Parietal lobe (tissue), 2 donors: Measurements from ENCODE around the gene ACR. TPM values are rescaled to one million over a fixed set of nuclear protein-coding genes. Genes with fewer than 3 reads are reported as not detected.

ENCODE experiments used
- small RNA-seq: library from RNA; depleted of rRNA; stranded (forward); fragments of <200 nt; gene quantifications from one replicate; pipeline ENCODE3, GENCODE V24; 2014; ENCODE audit warnings: low replicate concordance
- total RNA-seq: library from RNA; depleted of rRNA; stranded (reverse); fragments of >200 nt; gene quantifications from one replicate; pipeline ENCODE4 v1.2.3, GENCODE V29; 2014

ACR gene
- total RNA-seq: not detected

GRCh38 chr22:50737728-50738648 lies at the start of gene ACR:
TSS of gene ACR (plus strand) at chr22:50738204. CDS start at chr22:50738236, 32 bp downstream.

DNA sequence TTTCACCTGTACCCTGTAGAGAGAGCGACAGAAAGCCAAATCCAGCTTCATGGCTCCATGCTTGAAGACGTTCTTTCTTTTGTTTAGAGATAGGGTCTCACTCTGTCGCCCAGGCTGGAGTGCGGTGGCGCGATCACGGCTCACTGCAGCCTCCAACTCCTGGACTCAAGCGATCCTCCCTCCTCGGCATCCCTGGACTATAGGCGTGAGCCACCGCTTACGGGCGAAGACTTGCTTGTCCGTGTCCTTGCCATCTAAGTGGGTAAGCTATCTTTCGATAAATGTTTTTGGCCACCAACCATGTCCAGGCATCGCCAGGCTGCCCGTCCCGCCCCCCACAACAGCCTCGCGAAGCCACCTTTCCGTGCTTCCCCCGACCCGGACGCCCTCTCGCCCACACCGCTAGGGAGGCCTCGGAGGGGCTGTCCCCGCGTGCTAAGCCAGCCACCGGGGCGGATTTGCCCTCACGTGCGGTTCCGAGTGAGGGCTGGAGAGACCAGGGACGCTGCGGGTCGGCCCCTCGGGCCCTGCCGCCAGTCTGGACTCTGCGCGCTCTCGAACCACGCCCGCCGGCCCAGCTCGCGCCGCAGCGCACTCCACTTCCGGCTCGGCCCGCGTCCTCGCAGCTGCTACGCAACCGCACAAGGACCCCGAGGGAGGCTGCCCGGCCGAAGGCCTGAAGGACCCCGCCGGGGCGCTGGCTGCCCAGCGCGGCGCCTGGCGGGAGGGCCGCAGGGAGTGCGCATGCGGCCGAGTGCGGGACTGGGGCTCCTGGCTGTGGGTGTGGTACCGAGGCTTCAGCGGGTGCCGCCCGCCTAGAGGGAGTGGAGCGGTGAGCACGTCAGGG lies 45.3 kb downstream of the ACR start, which contains the start of gene RABL2B:
RABL2B (minus strand) TSS at position 604 of the 847 bp plus-strand sequence. CDS start 1,342 bp downstream, outside the sequence.

Small RNAs within 50 kb of the gene (small RNA-seq; reads per million reads assigned to genes)
- not detected for gene RNU6-409P

Other genes starting within 250 kb of the ACR start
- gene LMF2, start 230.5 kb upstream of the ACR start, total RNA-seq: 22.2 TPM
- gene NCAPH2, start 230.0 kb upstream of the ACR start, total RNA-seq: 59.2 TPM
- gene SCO2, start 212.6 kb upstream of the ACR start, total RNA-seq: 1.3 TPM
- 1.3 TPM for gene TYMP, start 208.2 kb upstream of the ACR start, total RNA-seq
- not detected for gene KLHDC7B, start 192.3 kb upstream of the ACR start, total RNA-seq
- not detected for gene SYCE3, start 175.3 kb upstream of the ACR start, total RNA-seq
- gene CPT1B, start 159.8 kb upstream of the ACR start, total RNA-seq: 18.2 TPM
- 46.6 TPM for gene CHKB, start 155.4 kb upstream of the ACR start, total RNA-seq
- gene MAPK8IP2, start 137.4 kb upstream of the ACR start, total RNA-seq: 70.4 TPM
- 8.1 TPM for gene ARSA, start 110.1 kb upstream of the ACR start, total RNA-seq
- 9.7 TPM for gene SHANK3, start 65.4 kb upstream of the ACR start, total RNA-seq
- 24.4 TPM for gene RABL2B, start 45.4 kb downstream of the ACR start, total RNA-seq